ENCODE results near the gene HIVEP3.

GRCh38 chr1:41657679-41658295 lies 260.9 kb downstream of the HIVEP3 start:
- no peak for TF ChIP-seq CTCF (IDR thresholded peaks at IDR 0.05)
- no peak for TF ChIP-seq POLR2A (IDR thresholded peaks at IDR 0.05)

All from lower leg skin (tissue), 3 donors.